Ovary (tissue), 3 donors: ENCODE results near the gene LRRC71.

ENCODE experiments used
- CTCF ChIP-seq, 3 donors: fragments of 450-650 bp in 2 of 3; fragments of 200-600 bp in 1 of 3; IDR thresholded peaks; one replicate each; pipeline versions ENCODE4 v1.5.1 to v1.8.0; 2016 to 2022; ENCODE audit warnings: antibody characterized with exemption in 3 of 3, mild to moderate bottlenecking in 1 of 3
- EP300 ChIP-seq: sonication (generic); formaldehyde crosslinking; IDR thresholded peaks from one replicate; pipeline ENCODE4 v1.6.1; 2017; ENCODE audit warnings: antibody characterized with exemption
- POLR2A ChIP-seq: fragments of 450-650 bp; IDR thresholded peaks from one replicate; pipeline ENCODE4 v1.6.1; 2017; ENCODE audit warnings: antibody characterized with exemption, mild to moderate bottlenecking, moderate library complexity
- donor health status: DM: no; HTN: no; CAD: no.

GRCh38 chr1:156961709-156962108, 41.3 kb downstream of the LRRC71 start:
- TF ChIP-seq CTCF (IDR thresholded peaks at IDR 0.05) (no peak), POLR2A (no peak), EP300 (no peak)
